Fibroblast of mammary gland (primary cell): ENCODE results near the gene ATP5PB.

Experiments used
- DNase-seq: peaks from one replicate; pipeline ENCODE4 v3.0.0-alpha.2; 2010; ENCODE audit warnings: low read depth
- H3K4me3 ChIP-seq: 2 replicates; pipeline ENCODE4 v1.5.1; 2011; ENCODE audit warnings: low read depth, mild to moderate bottlenecking, low read length, moderate library complexity; ENCODE audit not compliant: control insufficient read depth
- CTCF ChIP-seq: conservative IDR thresholded peaks from 2 replicates; pipeline ENCODE4 v1.5.1; 2011; ENCODE audit warnings: low read depth, low read length, inconsistent platforms; ENCODE audit not compliant: control insufficient read depth, insufficient read depth

The ATP5PB gene

GRCh38 chr1:111471012-111471411 lies 21.7 kb downstream of the ATP5PB start:
- no peak for DNase-seq
- no peak for TF ChIP-seq CTCF
- no peak overlapping the region for H3K4me3 ChIP-seq

- DNase-seq = no peak
- H3K4me3 ChIP-seq = no peak overlapping the region
- no peak for TF ChIP-seq CTCF
Measured at GRCh38 chr1:111471538-111471937, 22.3 kb downstream of the ATP5PB start.

- H3K4me3 ChIP-seq = no peak overlapping the region
- DNase-seq = no peak
- no peak for TF ChIP-seq CTCF
Measured at GRCh38 chr1:111474106-111474505, 24.8 kb downstream of the ATP5PB start.

- no peak for TF ChIP-seq CTCF
- no peak overlapping the region for H3K4me3 ChIP-seq
- no peak for DNase-seq
Measured at GRCh38 chr1:111474521-111474920, 25.3 kb downstream of the ATP5PB start.

GRCh38 chr1:111475701-111476100 lies 26.4 kb downstream of the ATP5PB start:
- no peak overlapping the region for H3K4me3 ChIP-seq
- TF ChIP-seq CTCF = no peak
- DNase-seq = no peak

GRCh38 chr1:111476214-111476613 lies 26.9 kb downstream of the ATP5PB start:
- no peak for TF ChIP-seq CTCF
- H3K4me3 ChIP-seq = no peak overlapping the region
- no peak for DNase-seq

GRCh38 chr1:111476761-111477309 lies 27.6 kb downstream of the ATP5PB start:
- no peak for DNase-seq
- no peak overlapping the region for H3K4me3 ChIP-seq

More at GRCh38 chr1:111476761-111477309, 27.6 kb downstream of the ATP5PB start:
- no peak for TF ChIP-seq CTCF
